Kidney capillary endothelial cell (primary cell): Measurements from ENCODE around the gene MRPL33.

Experiments
- DNase-seq: peaks from one replicate; pipeline ENCODE4 v3.0.0-alpha.2; 2018; ENCODE audit warnings: low spot score

The MRPL33 gene

GRCh38 chr2:27808984-27809383, 37.5 kb downstream of the MRPL33 start:
- no peak for DNase-seq

- DNase-seq = peak; percentile 42
Measured at GRCh38 chr2:27809761-27810241, 38.3 kb downstream of the MRPL33 start.

GRCh38 chr2:27810455-27810854, 38.9 kb downstream of the MRPL33 start:
- no peak for DNase-seq

- no peak for DNase-seq
Measured at GRCh38 chr2:27811768-27812167, 40.2 kb downstream of the MRPL33 start.

GRCh38 chr2:27814758-27815157, 43.2 kb downstream of the MRPL33 start:
- DNase-seq = no peak

GRCh38 chr2:27815860-27816438, 44.4 kb downstream of the MRPL33 start:
- DNase-seq = no peak

- DNase-seq = no peak
Measured at GRCh38 chr2:27822049-27822448, 50.5 kb downstream of the MRPL33 start.

- DNase-seq = no peak
Measured at GRCh38 chr2:27823135-27823534, 51.6 kb downstream of the MRPL33 start.

- no peak for DNase-seq
Measured at GRCh38 chr2:27823569-27823968, 52.0 kb downstream of the MRPL33 start.

GRCh38 chr2:27824401-27824800, 52.9 kb downstream of the MRPL33 start:
- DNase-seq = no peak

GRCh38 chr2:27828305-27828704, 56.8 kb downstream of the MRPL33 start:
- DNase-seq = no peak
